Measurements from ENCODE around the gene CTBP1.
"Not testable (repeated sequence)": the region's sequence is repeated elsewhere in the genome, so short reads cannot be mapped to it uniquely, and the experiment has no call there.

The CTBP1 gene

DNA sequence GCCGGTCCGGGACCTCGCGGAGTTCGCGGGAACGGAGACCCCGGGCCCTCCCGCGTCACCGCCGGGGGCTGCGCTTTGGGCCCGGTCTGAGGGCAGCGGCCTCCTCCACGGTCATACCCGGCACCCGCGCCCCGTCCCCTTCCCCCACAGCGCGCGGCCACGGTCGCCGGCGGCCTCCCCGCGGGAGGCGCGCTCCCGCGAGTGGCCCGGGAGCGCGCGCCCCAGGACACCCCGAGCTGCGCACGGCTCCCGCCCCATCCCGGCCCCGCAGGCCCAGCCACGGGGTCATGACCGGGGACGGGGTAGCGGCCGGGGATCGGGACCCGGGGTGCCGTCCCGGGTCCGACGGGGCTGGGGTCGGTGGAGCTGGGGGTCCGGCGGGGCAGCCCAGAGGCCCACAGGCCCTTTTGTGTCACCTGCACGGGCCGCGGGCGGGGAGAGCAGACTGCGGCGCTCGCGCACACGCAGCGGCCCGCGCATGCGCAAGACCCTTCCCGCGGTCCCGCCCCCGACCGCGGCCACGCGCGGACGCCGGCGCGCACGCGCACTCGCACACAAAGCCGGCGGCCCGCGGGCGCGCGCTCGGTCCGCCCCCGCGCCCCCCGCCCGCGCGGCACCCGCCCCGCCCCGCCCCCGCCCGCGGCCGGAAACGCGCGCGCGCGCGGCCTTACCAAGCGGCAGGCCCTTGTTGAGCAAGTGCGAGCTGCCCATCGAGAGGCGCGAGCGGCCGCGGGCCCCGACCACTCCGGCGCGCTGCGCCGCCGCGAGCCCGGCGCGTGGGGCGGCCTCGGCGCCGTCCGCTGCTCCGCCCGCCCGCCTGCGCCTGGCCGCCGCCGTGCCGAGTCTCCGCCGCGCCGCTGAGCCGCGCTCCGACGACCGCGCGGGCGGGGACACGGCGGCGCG lies at the start of gene CTBP1:
Gene CTBP1, minus strand, starts transcription at position 886 of the 903 bp plus-strand sequence. CDS start 7,799 bp downstream, outside the sequence.
- peak; percentile 96 for DNase-seq

DNA sequence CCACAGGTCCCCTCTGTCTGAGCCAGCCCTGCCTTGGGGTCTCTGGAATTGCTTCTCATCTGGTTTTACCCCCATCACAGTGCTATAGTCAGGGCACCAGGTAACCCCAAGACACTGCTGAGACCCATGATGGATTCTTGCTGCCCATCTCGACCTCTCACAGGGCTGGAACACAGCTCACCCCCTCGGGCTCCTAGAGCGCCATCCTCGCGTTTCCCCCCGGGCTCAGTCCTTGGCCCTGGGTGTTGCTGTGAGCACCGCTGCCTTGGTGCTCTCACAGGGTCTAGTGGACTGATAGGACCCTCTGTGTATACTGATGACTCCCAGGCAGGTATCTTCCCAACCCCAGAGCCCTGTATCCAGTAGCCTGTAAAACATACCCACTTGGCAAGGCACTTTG lies 49.5 kb upstream of the CTBP1 start:
- DNase-seq, result no peak

GRCh38 chr4:1297456-1298325 lies 48.8 kb upstream of the CTBP1 start:
- no peak for DNase-seq

GRCh38 chr4:1297023-1297395 lies 48.1 kb upstream of the CTBP1 start:
- no peak for DNase-seq

DNA sequence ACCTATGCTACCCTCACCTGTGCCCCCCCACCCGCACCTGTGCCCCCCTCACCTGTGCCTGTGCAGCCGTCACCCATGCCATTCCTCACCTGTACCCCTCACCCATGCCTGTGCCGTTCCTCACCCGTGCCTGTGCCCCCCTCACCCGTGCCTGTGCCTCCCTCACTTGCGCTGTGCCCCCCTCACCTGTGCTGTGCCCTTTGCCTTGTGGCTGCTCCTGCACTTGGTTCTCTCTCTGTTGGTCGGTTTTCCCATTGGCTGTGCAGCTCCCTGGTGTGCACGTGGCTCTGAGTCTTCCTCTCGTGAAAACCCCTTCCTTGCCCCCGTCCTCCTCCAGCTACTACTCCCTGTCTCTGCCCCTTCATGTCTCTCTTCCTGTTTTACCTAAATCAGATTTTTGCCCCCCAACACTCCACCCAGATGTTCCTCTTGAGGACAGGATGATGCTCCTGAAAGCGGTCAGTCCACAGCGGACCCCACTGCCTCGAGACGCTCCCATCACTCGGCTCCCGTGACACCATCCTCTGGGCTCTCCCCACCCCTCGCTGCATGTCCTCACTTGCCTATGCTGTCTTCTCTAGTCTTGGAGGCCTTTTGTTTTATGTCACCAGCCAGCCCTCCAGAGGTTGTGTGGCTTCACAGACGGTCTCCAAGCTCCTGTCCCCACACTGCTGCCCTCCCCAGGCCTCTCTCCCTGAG lies 47.5 kb upstream of the CTBP1 start:
- DNase-seq, result no peak

DNA sequence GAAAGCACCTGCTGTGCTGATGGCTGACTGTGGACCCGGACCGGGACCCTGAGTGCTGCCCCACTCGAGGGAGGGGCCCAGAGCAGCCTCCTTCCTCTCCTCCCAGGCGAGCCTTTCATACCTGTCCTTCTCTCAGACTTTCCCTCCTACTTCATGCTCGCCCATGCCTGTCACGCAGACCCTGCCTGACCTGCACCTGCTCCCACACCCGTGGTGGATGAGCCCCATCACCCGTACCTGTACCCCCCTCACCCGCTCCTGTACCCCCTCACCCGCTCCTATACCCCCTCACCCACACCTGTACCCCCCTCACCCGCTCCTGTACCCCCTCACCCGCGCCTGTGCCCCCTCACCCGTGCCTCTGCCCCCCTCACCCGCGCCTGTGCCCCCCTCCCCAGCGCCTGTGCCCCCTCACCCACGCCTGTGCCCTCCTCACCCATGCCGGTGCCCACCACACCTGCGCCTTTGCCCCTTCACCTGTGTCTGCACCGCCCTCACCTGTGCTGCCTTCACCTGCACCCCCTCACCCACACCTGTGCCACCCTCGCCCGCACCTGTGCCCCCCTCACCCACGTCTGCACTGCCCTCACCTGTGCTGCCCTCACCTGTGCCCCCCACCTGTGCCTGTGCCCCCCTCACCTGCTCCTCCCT lies 46.6 kb upstream of the CTBP1 start:
- DNase-seq, result no peak

GRCh38 chr4:1294891-1295290 lies 46.0 kb upstream of the CTBP1 start:
- no peak for DNase-seq

GRCh38 chr4:1294424-1294823 lies 45.5 kb upstream of the CTBP1 start:
- no peak for DNase-seq

GRCh38 chr4:1293991-1294390 lies 45.1 kb upstream of the CTBP1 start:
- DNase-seq, result no peak

- no peak for DNase-seq
These were observed 44.6 kb upstream of the CTBP1 start for GRCh38 chr4:1293531-1293941.

GRCh38 chr4:1292703-1293011 lies 43.7 kb upstream of the CTBP1 start:
- DNase-seq, result not testable (repeated sequence)

- no peak for DNase-seq
These were observed 43.2 kb upstream of the CTBP1 start for GRCh38 chr4:1291996-1292702.

- no peak for DNase-seq
These were observed 42.2 kb upstream of the CTBP1 start for GRCh38 chr4:1291091-1291490.

- DNase-seq, result no peak
These were observed 41.4 kb upstream of the CTBP1 start for GRCh38 chr4:1290165-1290977.

DNA sequence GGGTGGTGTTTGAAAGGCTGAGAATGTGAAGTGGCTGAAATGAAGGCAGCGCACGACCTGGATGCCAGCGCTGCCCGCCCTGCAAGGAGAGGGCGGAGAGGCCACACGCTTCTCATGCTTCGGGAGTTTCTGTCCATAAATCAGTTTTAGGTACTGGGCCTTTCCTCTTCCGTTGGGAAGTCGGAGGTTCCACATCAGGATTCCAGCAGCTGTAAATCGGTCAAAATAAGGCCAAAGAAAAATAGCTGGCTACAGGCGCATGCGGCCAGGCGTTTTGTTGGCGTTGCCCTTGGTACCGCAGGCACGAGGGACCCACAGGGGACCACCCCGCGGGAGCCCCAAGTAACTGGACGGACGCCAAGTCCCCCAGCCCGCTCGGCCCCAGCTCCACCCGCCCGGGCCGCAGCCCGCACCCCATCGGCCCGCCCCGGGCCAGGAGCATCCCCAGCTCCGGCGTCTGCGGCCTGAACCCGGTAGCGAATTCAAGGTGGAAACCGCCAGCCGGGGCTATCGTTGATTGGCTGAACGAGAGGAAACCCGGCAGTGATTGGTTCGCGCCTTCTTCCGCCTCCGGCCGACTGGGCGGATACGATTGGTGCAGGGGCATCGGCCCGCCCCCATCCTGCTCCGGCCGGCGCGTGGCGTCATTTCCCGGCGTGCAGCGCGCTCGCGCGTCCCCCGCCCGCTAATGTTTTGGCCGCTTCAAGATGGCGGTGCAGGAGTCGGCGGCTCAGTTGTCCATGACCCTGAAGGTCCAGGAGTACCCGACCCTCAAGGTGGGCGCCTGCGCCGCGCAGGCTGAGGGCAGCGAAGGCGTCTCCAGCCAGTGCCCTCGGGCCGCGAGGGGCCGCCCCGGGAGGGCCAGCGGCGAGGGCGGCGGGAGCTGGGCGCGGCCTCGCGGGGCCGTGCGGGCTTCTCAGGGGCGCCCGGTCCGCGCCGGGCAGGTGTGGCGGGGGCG lies 40.6 kb upstream of the CTBP1 start, which contains the start of gene MAEA:
Gene MAEA, plus strand, starts transcription at position 685 of the 958 bp plus-strand sequence. Its CDS starts 23 bp downstream, at position 708.
- DNase-seq, result peak; percentile 98

DNA sequence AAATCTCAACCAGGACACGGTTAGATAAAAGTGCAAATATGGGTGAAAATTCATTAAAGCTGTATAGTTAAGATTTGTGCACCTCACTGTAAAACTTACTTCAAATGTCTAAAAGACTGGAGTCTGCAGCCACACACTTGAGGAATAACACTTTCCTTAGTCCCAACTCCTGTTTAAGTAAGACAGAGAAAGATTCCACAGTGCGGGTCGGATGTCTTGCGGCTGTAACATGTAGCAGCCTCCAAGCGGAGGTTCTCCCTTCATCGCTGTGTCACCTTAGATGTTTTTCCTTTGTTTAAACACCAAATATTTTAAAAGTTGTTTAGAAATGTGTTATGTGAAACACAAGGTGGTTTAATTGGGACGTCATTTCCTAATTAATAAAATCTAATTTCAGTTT lies 39.9 kb upstream of the CTBP1 start:
- DNase-seq, result no peak

GRCh38 chr4:1285790-1286553 lies 37.0 kb upstream of the CTBP1 start:
- DNase-seq, result peak; percentile 70

GRCh38 chr4:1285151-1285789 lies 36.3 kb upstream of the CTBP1 start:
- DNase-seq, result no peak

GRCh38 chr4:1283711-1284110 lies 34.8 kb upstream of the CTBP1 start:
- no peak for DNase-seq

Measured in activated CD8-positive, alpha-beta memory T cell treated with anti-CD3 and anti-CD28 coated beads for 24 hours (primary cell).